ENCODE results near the gene CD82.

DNA sequence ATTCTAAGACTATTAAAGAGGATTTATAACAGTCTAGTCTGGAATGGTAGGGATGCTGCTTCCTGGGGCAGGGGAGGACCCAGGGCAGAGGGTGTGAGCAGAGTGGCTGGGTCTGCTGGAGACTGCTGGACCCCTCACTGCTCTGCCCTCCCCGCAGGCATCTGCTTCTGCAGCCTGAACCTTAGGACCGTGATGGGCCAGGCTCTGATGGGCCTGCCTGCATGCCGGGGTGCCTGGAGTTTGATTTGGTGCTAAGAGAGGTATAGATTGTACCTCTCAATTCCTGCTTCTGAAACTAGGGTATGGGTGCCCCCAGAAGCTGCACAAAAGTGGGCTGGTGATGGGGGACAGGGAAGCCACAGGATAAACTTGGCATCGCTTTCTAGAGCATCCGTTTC, 54.9 kb downstream of the CD82 start:
- TF ChIP-seq POLR2A (IDR thresholded peaks at IDR 0.05): no peak
- TF ChIP-seq, protein P1, sequence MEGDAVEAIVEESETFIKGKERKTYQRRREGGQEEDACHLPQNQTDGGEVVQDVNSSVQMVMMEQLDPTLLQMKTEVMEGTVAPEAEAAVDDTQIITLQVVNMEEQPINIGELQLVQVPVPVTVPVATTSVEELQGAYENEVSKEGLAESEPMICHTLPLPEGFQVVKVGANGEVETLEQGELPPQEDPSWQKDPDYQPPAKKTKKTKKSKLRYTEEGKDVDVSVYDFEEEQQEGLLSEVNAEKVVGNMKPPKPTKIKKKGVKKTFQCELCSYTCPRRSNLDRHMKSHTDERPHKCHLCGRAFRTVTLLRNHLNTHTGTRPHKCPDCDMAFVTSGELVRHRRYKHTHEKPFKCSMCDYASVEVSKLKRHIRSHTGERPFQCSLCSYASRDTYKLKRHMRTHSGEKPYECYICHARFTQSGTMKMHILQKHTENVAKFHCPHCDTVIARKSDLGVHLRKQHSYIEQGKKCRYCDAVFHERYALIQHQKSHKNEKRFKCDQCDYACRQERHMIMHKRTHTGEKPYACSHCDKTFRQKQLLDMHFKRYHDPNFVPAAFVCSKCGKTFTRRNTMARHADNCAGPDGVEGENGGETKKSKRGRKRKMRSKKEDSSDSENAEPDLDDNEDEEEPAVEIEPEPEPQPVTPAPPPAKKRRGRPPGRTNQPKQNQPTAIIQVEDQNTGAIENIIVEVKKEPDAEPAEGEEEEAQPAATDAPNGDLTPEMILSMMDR (IDR thresholded peaks at IDR 0.05): no peak
- TF ChIP-seq POLR2AphosphoS5 (IDR thresholded peaks at IDR 0.05): no peak

All from breast epithelium (tissue), 3 donors.